ENCODE measurements around the gene PACS2.
A peak's percentile ranks its signal among the peaks of the same experiment; 100 is the strongest.

PACS2 gene

DNA sequence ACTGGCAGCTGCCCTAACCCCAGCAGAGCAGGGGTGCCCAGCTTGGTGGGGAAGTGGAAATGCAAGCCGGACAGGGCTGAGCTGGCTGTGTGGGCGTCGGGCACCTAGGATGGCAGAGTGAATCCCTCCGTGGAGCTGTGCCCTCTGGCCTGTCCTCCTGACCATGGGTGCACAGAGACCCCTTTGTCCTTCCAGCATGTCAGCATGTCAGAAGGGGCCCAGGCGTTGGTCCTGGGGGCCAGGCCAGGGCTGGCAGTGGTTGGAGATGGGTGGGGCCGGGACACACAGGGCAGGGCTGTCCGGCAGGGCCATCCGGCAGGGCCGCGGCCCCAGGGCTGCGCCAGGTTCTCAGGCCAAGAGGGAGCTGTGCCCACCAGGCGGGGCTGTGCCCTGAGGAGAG lies 75.0 kb downstream of the PACS2 start:
- DNase-seq = no peak

GRCh38 chr14:105389976-105390848 lies 75.7 kb downstream of the PACS2 start:
- DNase-seq = no peak

- no peak for DNase-seq
Measured at GRCh38 chr14:105390849-105391500, 76.4 kb downstream of the PACS2 start.

DNA sequence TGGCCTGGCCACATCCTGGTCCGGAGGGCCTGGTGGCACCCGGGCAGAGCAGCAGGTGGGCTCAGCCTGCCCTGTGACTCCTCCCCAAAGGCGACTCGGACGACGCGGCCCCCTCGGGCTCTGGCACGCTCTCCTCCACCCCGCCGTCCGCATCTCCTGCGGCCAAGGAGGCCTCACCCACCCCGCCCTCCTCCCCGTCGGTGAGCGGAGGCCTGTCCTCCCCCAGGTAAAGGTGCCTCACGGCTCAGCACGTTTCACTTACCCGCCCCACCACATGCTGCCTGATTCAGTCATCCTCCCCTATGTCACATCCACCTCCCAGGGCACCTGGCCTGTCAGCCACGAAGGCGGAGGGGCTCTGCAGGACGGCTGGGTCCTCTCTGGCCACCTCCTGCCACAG lies 77.0 kb downstream of the PACS2 start:
- DNase-seq = no peak

DNA sequence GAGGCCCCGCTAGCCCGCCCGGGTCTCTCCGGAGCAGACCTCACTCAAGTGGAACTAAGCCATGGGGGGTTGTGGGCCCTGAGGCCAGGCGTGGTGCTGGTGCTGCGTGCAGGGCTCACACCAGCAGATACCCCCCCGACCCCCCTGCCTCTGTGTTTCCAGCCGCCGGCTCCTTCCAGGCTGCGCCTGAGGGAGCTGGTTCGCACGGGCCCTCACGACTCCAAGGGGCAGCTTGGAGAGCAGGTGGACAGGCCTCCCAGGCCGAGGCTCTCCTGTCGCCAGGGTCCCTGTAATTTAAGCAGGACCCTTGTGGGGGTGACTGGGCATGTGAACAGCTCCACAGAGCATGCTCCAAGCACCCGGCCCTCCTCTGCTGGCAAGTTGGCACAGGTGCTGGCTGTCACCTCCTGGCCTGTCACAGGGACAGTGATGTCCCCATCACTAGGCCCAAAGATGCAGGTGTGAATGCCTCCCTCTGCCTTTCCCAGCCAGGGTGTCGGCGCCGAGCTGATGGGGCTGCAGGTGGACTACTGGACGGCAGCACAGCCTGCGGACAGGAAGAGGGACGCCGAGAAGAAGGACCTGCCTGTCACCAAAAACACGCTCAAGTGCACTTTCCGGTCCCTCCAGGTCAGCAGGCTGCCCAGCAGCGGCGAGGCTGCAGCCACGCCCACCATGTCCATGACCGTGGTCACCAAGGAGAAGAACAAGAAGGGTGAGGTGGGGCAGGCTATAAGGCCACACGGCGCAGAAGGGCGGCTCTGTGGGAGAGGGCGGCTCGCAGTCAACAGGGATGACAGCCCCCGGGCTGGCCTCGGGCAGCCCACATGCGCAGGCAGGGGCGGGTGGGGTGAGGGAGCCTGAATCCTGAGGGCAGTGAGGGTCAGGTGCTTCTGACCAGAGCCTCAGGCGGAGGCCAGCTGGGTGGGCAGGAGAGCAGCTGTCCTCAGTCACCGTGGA lies 77.9 kb downstream of the PACS2 start:
- no peak for DNase-seq

DNA sequence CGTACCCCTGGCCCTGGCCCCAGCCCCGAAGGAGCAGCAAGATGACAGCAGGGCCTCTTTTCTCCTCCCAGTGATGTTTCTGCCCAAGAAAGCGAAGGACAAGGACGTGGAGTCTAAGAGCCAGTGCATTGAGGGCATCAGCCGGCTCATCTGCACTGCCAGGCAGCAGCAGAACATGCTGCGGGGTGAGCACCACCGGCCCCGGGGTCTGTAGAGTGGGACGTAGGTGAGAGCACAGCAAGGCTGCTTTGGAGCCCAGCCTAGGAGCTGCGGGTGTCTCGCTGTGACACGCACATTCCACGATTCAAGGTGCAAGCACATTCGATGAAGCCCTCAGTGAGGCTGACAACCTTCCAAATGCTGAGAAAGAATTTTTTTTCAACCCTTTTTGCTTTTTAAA lies 78.6 kb downstream of the PACS2 start:
- no peak for DNase-seq

- no peak for DNase-seq
Measured at GRCh38 chr14:105394714-105395537, 80.4 kb downstream of the PACS2 start.

- DNase-seq = no peak
Measured at GRCh38 chr14:105395538-105395854, 80.9 kb downstream of the PACS2 start.

DNA sequence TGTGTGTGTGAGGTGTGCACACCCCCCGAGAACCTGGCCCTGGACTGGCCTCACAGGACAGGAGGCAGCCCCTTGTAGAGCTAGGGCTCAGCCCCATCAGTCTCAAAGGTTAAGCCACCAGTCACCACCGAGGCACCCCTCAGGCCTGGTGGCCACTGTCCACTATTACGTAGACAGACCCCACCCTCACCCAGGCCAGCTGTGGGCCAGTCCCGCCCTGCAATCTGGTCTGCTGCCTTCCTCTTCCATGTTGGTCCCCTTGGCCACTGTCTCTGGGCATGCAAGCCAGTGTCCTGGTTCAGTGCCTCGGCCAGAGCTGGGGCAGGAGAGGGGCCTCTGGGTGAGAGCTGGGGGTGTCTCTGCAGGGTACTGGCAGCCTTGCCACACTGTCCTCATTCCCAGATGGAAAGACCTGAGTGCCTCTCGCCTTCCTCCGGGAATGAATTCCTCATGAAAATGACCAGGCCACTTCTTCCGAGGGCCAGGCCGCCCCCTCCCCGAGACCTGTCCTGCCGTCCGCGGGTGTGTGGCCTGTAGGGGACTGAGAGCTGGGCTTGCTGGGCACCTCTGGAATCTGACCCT lies 82.9 kb downstream of the PACS2 start:
- DNase-seq = peak; percentile 78

DNA sequence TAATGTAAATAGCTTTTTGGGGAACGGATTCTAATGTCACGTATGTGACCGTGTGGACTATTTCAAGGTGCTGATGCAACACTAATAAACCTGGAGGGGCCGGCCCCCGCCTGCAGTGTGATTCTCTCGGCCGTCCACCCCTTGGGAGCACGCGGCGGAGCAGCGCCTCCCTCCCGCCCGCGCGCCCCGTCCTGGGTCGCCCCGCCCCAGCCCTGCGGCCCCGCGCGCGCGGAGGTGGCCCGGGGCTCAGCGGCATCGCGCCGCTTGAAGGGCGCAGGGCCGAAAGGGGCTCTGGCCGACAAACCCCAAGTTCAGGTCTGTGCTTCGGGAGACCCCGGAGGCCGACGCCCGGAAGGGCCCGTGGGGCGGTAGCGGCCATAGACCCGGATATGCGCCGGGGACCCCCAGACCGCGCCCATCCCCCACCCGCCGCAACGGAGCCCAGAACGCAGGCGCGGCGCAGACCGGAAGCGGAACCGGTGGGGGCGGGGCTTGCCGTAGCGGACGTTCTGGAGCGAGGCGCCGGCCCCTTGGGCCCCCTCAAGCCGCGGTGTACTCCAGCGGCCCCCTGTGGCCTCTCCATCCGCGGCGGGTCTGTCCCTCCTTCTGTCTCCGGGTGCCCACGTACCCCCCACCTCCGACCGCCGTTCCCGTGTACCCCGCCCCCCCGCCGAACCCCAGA lies 83.6 kb downstream of the PACS2 start, which contains the start of gene TEX22:
Gene TEX22 (plus strand): TSS at position 495 of the 682 bp plus-strand sequence. CDS start 803 bp downstream, outside the sequence.
- peak; percentile 100 for DNase-seq

DNA sequence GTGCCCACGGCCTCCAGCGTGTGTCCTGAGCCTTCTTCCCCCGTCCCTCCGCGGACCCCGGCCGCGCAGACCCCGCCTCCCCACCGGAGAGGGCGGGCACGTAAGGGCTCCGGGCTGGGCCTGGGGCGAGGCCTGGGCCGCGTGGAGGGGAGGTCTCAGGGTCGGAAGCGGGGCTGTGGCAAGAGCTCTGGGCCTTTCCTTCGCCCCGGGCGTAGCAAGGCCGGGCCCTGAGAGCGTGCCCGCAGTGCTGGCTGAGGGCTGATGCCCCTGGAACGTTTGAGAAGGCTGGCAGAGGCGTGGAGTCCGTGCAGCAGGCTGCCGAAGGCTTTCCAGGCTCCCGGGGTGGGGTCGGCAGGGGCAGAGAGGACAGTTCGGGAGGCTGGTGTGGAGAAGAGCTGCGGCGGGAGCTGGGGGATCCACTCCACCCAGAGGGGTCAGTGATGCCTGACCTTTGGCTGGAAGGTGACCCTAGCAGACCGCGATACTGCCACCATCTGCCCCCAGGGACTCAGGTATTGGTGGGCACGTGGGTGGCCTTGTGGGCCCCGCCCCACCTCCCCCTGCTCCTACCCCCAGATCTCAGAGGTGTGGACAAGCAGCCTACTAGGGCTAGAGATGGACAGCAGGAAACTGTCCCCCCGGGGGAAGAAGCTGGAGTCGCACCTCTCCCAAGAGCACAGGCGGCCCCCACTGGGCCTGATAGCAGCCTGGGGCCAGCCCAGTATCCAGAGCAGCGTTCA lies 84.3 kb downstream of the PACS2 start:
- DNase-seq = no peak

DNA sequence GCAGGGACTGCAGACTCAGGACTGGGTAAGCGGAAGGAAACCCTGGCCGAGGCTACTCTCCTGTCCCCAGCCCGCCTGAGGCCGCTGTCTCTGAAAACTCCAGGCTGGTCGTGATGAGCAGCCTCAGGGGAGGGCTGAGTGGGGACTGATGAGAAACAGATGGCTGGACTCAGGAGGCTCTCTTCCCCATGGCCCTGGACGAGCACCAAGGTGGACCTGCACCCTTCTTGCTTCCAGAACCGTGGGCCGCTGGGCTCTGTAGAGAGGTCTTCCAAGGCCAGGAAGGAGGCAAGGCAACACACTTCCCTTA lies 84.9 kb downstream of the PACS2 start:
- DNase-seq = no peak

GRCh38 chr14:105400016-105400415 lies 85.5 kb downstream of the PACS2 start:
- DNase-seq = no peak

- no peak for DNase-seq
Measured at GRCh38 chr14:105401699-105402098, 87.2 kb downstream of the PACS2 start.

- no peak for DNase-seq
Measured at GRCh38 chr14:105408592-105408991, 94.0 kb downstream of the PACS2 start.

DNA sequence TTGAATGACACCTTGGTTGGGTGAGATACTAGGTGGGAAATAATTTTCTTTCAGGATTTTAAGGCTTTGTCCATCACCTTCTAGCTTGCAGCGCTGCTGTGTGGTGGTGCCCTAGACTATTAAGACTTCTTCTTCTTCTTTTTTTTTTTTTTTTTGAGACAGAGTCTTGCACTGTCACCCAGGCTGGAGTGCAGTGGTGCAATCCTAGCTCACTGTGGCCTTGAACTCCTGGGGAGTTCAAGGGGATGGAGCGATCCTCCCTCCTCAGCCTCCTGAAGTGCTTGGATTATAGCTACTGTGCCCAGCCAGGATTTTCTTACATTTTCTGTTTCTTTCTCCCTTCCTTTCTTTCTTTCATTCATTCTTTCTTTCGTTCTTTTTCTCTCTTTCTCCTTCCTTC lies 94.8 kb downstream of the PACS2 start:
- DNase-seq = no peak

GRCh38 chr14:105410642-105411016 lies 96.1 kb downstream of the PACS2 start:
- DNase-seq = no peak

GRCh38 chr14:105411017-105411941 lies 96.7 kb downstream of the PACS2 start:
- peak; percentile 68 for DNase-seq

DNA sequence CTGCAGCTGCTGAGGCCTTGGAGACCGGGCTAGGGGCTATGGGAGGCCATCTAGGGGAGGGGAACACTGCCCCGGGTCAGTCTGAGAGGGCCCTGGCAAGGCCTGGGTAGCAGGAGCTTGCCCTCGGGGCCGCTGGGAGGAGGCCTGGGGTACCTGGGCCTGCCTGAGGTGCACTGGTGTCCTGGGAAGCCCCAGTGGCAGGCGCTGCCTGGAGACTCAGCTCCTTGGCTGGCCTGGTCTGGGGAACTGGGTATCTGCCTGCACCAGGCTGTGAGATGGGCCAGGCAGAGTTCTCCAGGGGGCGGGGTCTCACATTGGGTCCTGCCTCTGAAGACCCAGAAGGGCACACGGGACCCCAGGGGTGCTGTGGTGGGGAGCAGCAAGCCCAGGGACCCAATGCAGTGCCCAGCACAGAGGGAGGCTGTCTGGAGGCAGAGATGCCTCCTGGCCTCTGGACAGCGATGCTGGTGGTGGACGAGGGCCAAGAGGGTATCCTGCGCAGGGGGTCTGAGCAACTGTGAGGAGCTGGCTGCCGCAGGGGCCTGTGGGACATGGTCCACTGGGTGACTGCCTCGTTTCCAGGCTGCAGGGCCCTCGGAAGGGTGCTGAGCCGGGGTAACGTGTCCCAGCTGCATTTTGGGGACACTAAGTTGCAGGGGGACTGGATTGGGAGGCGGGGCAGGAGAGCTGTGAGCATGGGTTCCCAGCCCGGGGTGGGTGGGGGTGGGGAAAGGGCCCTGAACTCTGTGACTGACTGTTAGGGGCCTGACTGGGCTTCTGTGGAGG lies 97.6 kb downstream of the PACS2 start:
- no peak for DNase-seq
